ENCODE results near the gene RAB40C. TPM values are rescaled to one million over a fixed set of nuclear protein-coding genes. Genes with fewer than 3 reads are reported as not detected.

Gene RAB40C
- total and polyA plus RNA-seq, 8 donors: 17.6 to 101 (median 25.6) TPM

- Histone ChIP-seq H3K27ac (peak overlapping the region; percentile 80 to 100 (median 94)), H3K4me3 (peak overlapping the region in 1 of 4 donors; percentile 78), H3K9me3 (no peaks in the 10 kb centered on the region), H3K27me3 (no peaks in the 10 kb centered on the region), H3K4me1 (peaks cover 50 to 83% (median 79%) of the 10 kb centered on the region in 4 donors), H3K36me3 (peaks cover 5 to 15% (median 9%) of the 10 kb centered on the region in 4 donors)
- WGBS, 5 donors: 64 to 75% (median 71%) methylated on average over 10 to 15 of the region's 15 CpGs
- intact Hi-C loops (cut with DNase I; ENCODE audit: low total_unique reads): no loop called here
- TF ChIP-seq, protein P1, sequence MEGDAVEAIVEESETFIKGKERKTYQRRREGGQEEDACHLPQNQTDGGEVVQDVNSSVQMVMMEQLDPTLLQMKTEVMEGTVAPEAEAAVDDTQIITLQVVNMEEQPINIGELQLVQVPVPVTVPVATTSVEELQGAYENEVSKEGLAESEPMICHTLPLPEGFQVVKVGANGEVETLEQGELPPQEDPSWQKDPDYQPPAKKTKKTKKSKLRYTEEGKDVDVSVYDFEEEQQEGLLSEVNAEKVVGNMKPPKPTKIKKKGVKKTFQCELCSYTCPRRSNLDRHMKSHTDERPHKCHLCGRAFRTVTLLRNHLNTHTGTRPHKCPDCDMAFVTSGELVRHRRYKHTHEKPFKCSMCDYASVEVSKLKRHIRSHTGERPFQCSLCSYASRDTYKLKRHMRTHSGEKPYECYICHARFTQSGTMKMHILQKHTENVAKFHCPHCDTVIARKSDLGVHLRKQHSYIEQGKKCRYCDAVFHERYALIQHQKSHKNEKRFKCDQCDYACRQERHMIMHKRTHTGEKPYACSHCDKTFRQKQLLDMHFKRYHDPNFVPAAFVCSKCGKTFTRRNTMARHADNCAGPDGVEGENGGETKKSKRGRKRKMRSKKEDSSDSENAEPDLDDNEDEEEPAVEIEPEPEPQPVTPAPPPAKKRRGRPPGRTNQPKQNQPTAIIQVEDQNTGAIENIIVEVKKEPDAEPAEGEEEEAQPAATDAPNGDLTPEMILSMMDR (IDR thresholded peaks at IDR 0.05): no peak
- TF ChIP-seq POLR2A (IDR thresholded peaks at IDR 0.05): no peak
- TF ChIP-seq POLR2AphosphoS5 (IDR thresholded peaks at IDR 0.05): no peak
- no peak for TF ChIP-seq EP300 (IDR thresholded peaks at IDR 0.05)
- DNase-seq: peak in 1 of 2 donors; percentile 13
These were observed 2.1 kb downstream of the RAB40C start for GRCh38 chr16:591892-592517.

DNA sequence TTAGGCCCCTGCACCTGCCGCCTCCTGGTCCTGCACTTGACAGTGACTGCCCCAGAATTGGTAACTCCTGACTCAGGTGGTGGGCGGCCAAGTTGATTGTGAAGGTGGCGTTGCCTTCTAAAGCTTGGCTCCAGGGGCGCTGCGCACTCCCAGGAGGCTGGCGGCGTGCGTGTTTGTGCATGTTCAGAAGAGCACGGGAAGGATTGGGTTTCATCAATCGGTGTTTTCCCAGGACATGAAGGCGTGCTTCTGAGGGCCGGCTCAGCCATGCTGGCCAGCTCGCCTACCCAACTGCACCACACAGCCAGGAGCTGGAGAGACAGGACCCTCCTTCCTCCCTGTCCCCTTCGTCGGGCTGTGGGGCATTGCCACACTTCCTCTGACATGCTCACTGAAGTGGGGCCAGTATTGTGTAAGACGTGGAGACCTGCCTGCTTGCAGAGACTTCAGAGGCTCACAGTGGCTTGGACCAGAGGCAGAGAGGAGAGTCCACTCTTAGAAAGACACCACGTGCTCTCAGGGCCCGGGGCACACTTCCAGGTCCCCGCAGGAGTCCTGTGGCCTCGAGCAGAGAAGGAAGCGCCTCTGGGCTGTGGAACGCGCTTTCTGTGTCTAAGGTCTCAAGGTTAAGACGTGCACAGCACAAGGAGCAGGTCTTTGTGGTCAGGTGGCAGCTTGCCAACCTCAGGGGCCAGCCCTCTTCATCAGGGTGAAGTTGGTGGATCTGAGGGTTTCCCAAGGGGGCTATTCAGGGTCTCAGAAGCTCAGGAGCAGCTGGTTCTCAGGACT lies 2.8 kb downstream of the RAB40C start:
- Histone ChIP-seq H3K4me1 (peaks cover 46 to 77% (median 72%) of the 10 kb centered on the region in 4 donors), H3K9me3 (no peaks in the 10 kb centered on the region), H3K4me3 (peak overlapping the region in 1 of 4 donors; percentile 78), H3K36me3 (peaks cover 5 to 22% (median 10%) of the 10 kb centered on the region in 4 donors), H3K27ac (peak overlapping the region; percentile 80 to 100 (median 94)), H3K27me3 (no peaks in the 10 kb centered on the region)
- no peak for TF ChIP-seq EP300 (IDR thresholded peaks at IDR 0.05)
- TF ChIP-seq POLR2A (IDR thresholded peaks at IDR 0.05): no peak
- TF ChIP-seq, protein P1 (IDR thresholded peaks at IDR 0.05): no peak
- TF ChIP-seq POLR2AphosphoS5 (IDR thresholded peaks at IDR 0.05): no peak
- intact Hi-C loops (cut with DNase I; ENCODE audit: low total_unique reads): no loop called here
- WGBS, 5 donors: 54 to 64% (median 56%) methylated on average over 8 to 24 of the region's 24 CpGs
- peak; percentile 69 to 73 for DNase-seq

DNA sequence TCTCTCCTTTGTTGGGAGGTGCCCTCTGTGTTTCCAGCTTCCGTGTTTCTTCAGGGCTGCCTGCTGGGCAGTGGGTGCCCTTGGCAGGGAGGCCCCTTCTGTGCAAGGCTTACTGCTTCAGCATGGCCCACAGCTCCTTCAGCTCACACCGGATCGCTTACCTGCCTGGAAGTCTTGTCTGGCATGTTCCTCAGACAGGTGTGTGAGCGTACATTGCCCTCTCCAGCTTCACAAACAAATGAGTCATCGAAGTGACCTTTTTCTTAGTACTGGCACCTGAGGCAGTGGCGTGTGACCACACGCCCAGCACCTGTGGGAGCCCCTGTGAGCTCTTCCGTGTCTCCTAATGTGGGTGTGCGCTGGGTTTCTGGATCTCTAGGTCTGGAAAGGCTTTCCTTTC lies 3.5 kb downstream of the RAB40C start:
- WGBS, 5 donors: 26 to 67% (median 40%) methylated on average over 9 of the region's 9 CpGs
- intact Hi-C loops (cut with DNase I; ENCODE audit: low total_unique reads): no loop called here
- no peaks in the 10 kb centered on the region for H3K27me3 ChIP-seq
- peak overlapping the region in 1 of 4 donors; percentile 20 for H3K4me3 ChIP-seq
- TF ChIP-seq POLR2AphosphoS5 (IDR thresholded peaks at IDR 0.05) (peak in 2 of 3 donors; percentile 81 to 90), POLR2A (IDR thresholded peaks at IDR 0.05) (no peak)
- peak overlapping the region; percentile 80 to 100 (median 94) for H3K27ac ChIP-seq
- H3K9me3 ChIP-seq: no peaks in the 10 kb centered on the region
- H3K36me3 ChIP-seq: peaks cover 5 to 23% (median 10%) of the 10 kb centered on the region in 4 donors
- H3K4me1 ChIP-seq: peaks cover 39 to 70% (median 65%) of the 10 kb centered on the region in 4 donors
- DNase-seq: peak; percentile 83 to 89

GRCh38 chr16:593807-594206 lies 3.9 kb downstream of the RAB40C start:
- Histone ChIP-seq H3K4me3 (peak overlapping the region in 1 of 4 donors; percentile 20), H3K9me3 (no peaks in the 10 kb centered on the region), H3K4me1 (peaks cover 38 to 69% (median 62%) of the 10 kb centered on the region in 4 donors), H3K36me3 (peaks cover 5 to 27% (median 13%) of the 10 kb centered on the region in 4 donors), H3K27me3 (no peaks in the 10 kb centered on the region), H3K27ac (peak overlapping the region; percentile 80 to 100 (median 94))
- 40 to 59% (median 55%) methylated on average over 16 of the region's 16 CpGs for WGBS, 5 donors
- TF ChIP-seq POLR2AphosphoS5 (IDR thresholded peaks at IDR 0.05) (no peak), EP300 (IDR thresholded peaks at IDR 0.05) (no peak), POLR2A (IDR thresholded peaks at IDR 0.05) (no peak)
- TF ChIP-seq, protein P1 (IDR thresholded peaks at IDR 0.05): no peak
- peak in 1 of 2 donors; percentile 45 for DNase-seq
- intact Hi-C loops (cut with DNase I; ENCODE audit: low total_unique reads): no loop called here
